Measurements from ENCODE around the gene NFYB. TPM values are rescaled to one million over a fixed set of nuclear protein-coding genes. Genes with fewer than 3 reads are reported as not detected.
"Not testable (repeated sequence)": the region's sequence is repeated elsewhere in the genome, so short reads cannot be mapped to it uniquely, and the experiment has no call there.

Gene NFYB
- total RNA-seq, 6 donors from 2014 or later: 20.3 to 101 (median 39.0) TPM

GRCh38 chr12:104175726-104176247, 37.8 kb upstream of the NFYB start:
- WGBS, 2 donors: 81 to 82% methylated on average over 10 of the region's 10 CpGs
- no peaks in the 10 kb centered on the region for H3K36me3 ChIP-seq
- H3K9me3 ChIP-seq: no peaks in the 10 kb centered on the region
- no peak overlapping the region for H3K4me3 ChIP-seq
- H3K27me3 ChIP-seq: no peaks in the 10 kb centered on the region
- peak in 1 of 2 donors; percentile 16 for DNase-seq
- no peak overlapping the region for H3K27ac ChIP-seq
- no peak for TF ChIP-seq POLR2A (IDR thresholded peaks at IDR 0.05)
- no peak for TF ChIP-seq CTCF (IDR thresholded peaks at IDR 0.05)
- no peak for TF ChIP-seq EP300 (IDR thresholded peaks at IDR 0.05)
- no peak for TF ChIP-seq POLR2AphosphoS5 (IDR thresholded peaks at IDR 0.05)
- peaks cover 9 to 16% (median 12%) of the 10 kb centered on the region in 4 donors for H3K4me1 ChIP-seq
- no peak for ATAC-seq (ENCODE audit: low FRiP score in 2 of 2)

DNA sequence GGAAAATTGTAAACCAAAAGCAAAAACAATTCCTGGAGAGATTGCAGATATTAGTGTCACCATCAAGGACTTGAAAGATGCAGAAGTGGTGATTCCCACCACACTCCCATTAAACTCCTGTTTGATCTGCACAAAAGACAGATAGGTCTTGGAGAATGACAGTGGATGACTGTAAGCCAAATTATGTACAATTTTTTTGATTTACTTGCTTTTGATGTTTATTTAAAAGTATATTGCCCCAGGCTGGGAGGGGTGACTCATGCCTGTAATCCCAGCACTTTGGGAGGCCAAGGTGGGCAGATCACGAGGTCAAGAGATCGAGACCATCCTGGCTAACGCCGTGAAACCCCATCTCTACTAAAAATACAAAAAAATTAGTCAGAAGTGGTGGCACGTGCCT, 35.8 kb upstream of the NFYB start:
- H3K27me3 ChIP-seq; ATAC-seq (ENCODE audit: low FRiP score in 2 of 2); H3K4me3 ChIP-seq; H3K36me3 ChIP-seq; DNase-seq; H3K9me3 ChIP-seq; H3K27ac ChIP-seq: not testable (repeated sequence)
- 89 to 95% methylated on average over 5 of the region's 5 CpGs for WGBS, 2 donors
- H3K4me1 ChIP-seq: peaks cover 9 to 11% (median 10%) of the 10 kb centered on the region in 4 donors

GRCh38 chr12:104172570-104172947, 34.5 kb upstream of the NFYB start:
- DNase-seq (no peak), ATAC-seq (ENCODE audit: low FRiP score in 2 of 2) (no peak)
- Histone ChIP-seq H3K27ac (no peak overlapping the region), H3K9me3 (no peaks in the 10 kb centered on the region), H3K4me3 (no peak overlapping the region), H3K4me1 (peaks cover 0 to 4% (median 1%) of the 10 kb centered on the region in 4 donors), H3K36me3 (no peaks in the 10 kb centered on the region), H3K27me3 (no peaks in the 10 kb centered on the region)
- TF ChIP-seq EP300 (IDR thresholded peaks at IDR 0.05) (no peak), CTCF (IDR thresholded peaks at IDR 0.05) (no peak), POLR2A (IDR thresholded peaks at IDR 0.05) (no peak), POLR2AphosphoS5 (IDR thresholded peaks at IDR 0.05) (no peak)
- 91 to 95% methylated on average over 6 of the region's 6 CpGs for whole genome bisulfite sequencing, 2 donors

DNA sequence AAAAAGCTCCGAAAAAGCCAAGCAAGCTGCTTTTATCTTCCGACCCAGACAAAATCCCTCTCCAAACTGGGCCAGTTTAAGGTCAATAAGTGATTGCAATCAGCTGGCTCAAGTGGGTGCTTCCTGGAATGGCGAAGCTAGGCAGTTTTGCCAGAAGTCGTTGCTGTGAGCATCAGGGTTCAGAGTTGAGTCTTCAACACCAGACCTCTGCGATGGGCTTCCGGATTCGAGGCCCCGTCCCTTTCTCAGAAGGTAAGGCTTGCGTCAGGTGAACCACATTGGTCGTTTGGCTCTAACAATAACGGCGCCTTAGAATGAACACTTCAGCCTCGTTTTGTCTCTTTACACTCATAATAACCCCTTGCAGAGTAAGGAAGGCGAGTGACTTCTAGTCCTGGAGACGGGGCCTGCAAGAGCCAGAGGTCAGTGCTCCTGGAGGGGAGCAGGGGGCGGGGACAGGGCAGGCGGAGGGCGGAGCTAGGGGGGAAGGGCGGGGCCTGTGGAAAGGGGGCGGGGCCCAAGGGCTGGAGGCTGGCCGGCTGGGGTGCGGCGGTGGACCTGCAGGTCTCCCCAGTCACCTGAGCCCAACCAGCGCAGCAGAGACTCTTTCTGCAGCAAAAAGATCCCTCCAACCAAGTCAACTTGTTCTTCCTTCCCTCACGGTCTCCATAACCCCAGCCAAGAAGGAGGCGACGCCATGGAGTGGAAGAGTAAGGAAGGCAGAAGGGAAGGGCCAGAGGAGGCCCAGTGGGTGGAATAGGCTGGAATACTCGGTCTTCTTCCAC, 34.0 kb upstream of the NFYB start:
- H3K27ac ChIP-seq: no peak overlapping the region
- H3K9me3 ChIP-seq: no peaks in the 10 kb centered on the region
- H3K4me1 ChIP-seq: no peaks in the 10 kb centered on the region
- WGBS, 2 donors: 83 to 85% methylated on average over 25 to 28 of the region's 28 CpGs
- ATAC-seq (ENCODE audit: low FRiP score in 2 of 2) (no peak), DNase-seq (peak in 1 of 2 donors; percentile 51)
- no peaks in the 10 kb centered on the region for H3K27me3 ChIP-seq
- no peak for TF ChIP-seq POLR2AphosphoS5 (IDR thresholded peaks at IDR 0.05)
- TF ChIP-seq POLR2A (IDR thresholded peaks at IDR 0.05): no peak
- TF ChIP-seq EP300 (IDR thresholded peaks at IDR 0.05): no peak
- no peak for TF ChIP-seq CTCF (IDR thresholded peaks at IDR 0.05)
- H3K36me3 ChIP-seq: no peaks in the 10 kb centered on the region
- no peak overlapping the region for H3K4me3 ChIP-seq

DNA sequence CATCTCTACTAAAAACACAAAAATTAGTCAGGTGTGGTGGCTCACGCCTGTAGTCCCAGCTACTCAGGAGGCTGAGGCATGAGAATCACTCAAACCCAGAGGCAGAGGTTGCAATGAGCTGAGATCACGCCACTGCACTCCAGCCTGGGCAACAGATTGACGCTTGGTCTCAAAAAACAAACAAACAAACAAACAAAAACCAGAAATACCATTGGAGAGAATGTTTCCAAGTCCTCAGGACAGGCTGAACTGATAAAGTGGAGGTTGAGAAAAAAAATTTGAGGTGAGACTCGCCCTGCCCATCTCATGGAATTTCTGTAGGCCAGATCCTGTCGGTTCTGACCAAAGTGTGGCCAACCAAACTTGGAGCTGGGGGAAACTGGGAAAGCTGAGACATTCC, 30.6 kb upstream of the NFYB start:
- ATAC-seq (ENCODE audit: low FRiP score in 2 of 2): no peak
- 91 to 94% methylated on average over 5 of the region's 5 CpGs for WGBS, 2 donors
- Histone ChIP-seq H3K36me3 (no peaks in the 10 kb centered on the region), H3K9me3 (no peaks in the 10 kb centered on the region), H3K4me1 (peaks cover 0 to 3% (median 0%) of the 10 kb centered on the region in 4 donors), H3K4me3 (no peak overlapping the region), H3K27ac (no peak overlapping the region), H3K27me3 (no peaks in the 10 kb centered on the region)
- no peak for TF ChIP-seq POLR2A (IDR thresholded peaks at IDR 0.05)
- no peak for TF ChIP-seq CTCF (IDR thresholded peaks at IDR 0.05)
- no peak for TF ChIP-seq POLR2AphosphoS5 (IDR thresholded peaks at IDR 0.05)
- TF ChIP-seq EP300 (IDR thresholded peaks at IDR 0.05): no peak
- DNase-seq: no peak

Measured in upper lobe of left lung (tissue), 6 donors.